ENCODE measurements around the gene NR3C2.

The NR3C2 gene

DNA sequence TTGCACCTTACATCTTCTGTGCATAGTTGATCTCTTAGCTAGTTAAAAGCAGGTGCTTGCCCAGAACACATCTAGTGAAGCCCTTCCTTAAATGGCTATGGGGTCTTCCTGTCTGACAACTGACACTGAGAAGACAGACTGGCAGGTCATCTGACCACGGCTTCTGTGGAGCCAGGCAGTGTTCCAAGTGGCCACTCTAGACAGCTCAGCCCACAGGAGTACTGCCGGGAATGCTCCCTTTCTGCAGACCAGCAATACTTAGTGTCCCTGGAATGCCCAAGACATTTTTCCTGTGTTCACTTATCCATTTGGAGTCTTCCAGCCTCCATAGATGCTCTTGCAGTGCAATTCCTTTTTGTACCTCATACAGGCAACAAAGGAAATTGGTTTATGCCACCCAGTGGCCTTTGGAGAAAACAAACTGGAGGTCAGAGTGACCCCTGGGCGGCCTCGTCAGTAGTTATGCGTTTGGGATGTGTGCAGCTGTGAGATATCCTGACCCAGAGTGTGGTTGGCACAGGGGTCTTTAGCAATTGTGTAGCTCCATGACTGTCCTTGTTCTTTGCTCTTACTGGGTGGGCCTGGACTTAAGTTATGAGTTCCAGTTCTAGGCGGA, 374.8 kb downstream of the NR3C2 start:
- DNase-seq: peak; percentile 46

- no peak for DNase-seq
These were observed 377.1 kb downstream of the NR3C2 start for GRCh38 chr4:148065075-148065474.

DNA sequence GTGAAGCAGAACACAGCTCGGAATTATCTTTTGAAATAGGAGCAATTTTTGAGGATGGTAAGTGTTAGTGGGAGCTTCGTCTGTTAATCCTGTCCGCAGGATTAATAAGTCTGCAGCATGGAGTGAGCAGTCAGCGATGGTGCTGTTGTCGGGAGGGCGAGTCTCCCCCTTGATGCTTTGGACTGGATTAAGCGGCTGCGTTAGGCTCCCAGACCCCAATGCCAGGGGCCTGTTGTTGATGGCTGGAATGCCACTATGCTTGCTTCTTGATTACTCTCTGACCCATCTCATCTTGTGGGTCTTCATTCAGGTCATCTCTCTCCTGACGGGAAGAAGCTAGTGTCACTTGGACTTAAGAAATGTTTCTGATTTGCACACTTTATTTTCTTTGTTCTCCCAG, 377.8 kb downstream of the NR3C2 start:
- peak; percentile 26 for DNase-seq

DNA sequence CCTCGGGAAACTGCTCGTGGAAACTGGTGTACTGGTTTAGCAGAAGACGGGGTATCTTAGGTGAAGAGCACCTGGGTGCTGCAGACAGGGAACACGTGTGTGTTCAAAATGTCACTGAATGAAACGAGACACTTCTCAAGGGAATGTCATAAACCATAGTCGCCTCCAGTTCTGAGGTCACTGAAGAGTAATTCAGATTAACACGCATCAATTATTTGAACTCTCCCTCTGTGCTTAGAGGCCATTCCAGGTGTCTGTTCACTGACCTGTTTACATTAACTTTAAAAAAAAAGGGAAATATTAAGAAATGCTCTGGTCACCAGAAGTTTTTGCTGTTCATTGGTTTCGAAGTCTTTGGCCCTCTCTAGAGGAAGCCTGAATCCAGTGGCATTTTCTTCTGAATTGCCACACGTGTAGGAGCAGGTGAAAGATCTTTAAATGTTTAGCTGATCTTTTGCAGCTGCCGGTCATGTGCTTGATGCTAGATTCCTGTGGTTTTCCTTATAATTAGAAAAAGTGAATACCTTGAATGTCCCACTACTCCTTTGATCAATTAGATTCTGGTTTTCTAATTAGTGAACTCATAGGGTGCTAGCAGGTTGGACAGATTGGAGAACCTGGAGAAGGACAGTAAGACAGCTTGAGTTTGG, 379.8 kb downstream of the NR3C2 start:
- DNase-seq: no peak

- no peak for DNase-seq
These were observed 380.4 kb downstream of the NR3C2 start for GRCh38 chr4:148061795-148062194.

DNA sequence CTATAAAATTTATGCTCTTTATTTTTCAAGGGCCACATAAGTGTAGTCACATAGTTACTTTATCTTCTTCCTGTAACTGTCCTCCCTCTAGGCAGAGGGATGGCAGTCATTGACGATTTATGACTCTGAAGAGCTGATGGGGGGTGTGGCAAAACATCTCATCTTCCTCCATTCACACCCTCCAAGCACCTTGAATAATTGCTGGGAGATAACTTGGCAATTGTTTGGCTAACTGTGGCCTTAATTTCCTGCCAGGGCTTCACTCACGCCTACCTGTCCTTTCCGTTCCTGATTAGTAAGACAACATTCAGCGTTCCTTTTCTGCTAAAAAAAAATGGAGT, 381.1 kb downstream of the NR3C2 start:
- DNase-seq: no peak

- DNase-seq: no peak
These were observed 381.7 kb downstream of the NR3C2 start for GRCh38 chr4:148060264-148061140.

- no peak for DNase-seq
These were observed 382.5 kb downstream of the NR3C2 start for GRCh38 chr4:148059617-148060180.

DNA sequence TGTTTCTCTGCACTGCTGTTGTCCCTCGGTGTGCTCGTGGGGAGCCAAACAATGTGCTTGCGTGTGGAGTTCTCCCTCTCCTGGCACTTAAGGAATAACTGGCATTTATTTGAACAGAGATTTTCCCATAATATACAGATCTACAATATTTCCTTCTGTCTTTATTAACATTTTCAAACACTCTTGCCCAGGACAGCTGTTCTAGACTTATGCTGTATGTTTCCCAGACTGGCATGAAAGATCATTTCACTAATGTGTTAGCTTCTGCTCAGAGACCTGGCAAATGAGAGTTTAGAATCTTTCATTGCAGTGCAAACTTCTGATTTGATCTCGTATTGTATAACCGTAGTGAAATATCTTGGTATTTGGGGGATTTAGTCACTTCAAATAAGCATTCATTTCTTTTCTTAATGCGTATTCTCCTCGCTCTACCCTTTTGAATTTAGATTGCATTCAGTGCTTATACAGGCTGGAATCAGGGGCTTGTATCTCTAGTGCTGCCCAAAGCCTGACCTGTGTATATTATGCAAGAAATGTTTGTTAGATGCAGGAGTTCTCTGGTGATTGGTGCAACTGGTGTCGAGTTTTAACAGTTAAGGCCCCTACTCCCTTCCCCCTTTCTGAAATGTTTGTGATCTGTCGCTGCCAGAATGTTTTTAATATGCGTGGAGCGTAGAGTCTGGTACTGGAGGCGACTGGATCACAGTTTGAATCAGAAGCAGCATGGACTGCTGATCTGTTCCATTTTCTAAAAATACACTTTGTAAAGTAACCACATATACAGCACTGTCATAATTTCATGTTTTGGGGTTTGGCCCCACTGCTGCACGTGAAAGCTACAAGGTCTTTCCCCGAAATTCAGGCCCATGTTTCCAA, 384.0 kb downstream of the NR3C2 start:
- no peak for DNase-seq

DNA sequence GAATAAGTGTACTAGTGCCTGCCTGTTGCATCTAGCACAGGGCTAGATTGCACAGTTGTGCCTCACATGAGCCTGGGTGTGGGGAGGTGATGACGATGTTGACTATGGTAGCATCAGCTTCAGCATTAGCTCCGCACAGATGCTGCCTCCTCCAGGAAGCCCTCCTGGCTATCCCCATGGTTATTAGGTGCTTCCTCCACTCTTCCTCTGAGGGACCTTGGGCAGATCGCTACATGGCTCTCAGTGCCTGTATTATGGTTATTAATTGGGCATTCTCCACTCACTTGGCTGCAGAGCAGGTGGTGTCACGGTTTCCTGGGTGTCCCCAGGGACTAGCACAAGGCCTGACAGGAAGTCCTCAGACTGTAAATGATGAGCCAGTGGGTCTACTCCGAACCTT, 384.7 kb downstream of the NR3C2 start:
- DNase-seq: no peak

GRCh38 chr4:148056879-148057278, 385.3 kb downstream of the NR3C2 start:
- peak; percentile 82 for DNase-seq

GRCh38 chr4:148055844-148056243, 386.4 kb downstream of the NR3C2 start:
- DNase-seq: no peak

DNA sequence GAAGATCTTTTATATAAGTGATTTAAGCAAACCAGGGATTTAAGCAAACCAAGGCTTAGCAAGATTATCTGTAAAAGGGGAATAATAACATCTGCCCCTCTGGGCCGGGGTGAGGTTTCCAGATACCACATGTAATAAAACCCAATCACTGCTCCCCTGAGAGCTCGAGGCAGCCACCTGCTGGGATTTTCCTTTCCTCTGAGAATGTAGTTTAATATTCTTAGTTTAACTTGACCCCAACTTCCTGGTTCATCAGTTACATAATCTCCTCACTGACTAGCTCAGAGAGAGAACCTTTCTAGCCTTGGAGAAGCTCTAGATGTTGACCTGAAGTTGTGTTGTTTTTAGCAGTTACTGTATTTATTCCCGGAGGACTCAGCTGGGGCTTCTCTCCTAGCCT, 387.9 kb downstream of the NR3C2 start:
- no peak for DNase-seq

GRCh38 chr4:148053298-148054003, 388.8 kb downstream of the NR3C2 start:
- no peak for DNase-seq

DNA sequence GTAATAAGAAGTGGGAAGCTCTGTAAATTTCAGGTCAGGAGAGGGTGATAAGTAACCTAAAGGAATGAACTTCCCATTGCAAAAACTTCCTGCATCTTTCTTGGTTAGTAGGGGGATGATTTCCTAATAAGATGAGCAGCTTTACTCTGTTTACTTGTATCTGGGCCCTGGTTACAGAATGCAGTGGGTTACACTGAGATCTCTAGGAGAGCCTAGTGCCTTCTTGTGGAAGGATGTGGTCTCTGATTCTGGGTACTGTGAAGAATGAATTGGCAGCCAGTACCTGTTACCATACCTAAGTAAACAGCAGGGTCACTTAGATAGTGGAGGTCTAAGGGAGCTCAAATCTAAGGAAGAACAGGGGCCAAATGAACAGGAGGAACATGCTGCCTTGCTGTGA, 389.8 kb downstream of the NR3C2 start:
- DNase-seq: no peak

DNA sequence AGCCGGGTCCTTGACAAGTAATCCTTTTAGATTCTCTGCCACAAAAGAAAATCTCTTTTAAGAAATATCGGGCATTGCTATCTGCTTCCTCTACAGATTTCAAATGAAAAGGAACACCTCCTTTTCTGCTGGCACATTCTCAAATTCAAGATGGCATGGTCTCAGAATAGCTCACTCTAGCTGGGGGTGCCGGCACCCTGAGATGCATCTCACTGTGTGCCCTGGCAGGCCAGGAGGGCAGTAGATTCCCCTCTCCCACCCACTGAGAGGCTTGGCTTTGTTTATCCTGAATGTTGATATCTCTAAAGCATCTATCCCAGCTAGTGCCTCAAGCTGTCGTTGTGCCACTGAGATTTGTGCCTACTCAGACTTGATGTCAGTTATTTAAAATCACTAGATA, 390.8 kb downstream of the NR3C2 start:
- DNase-seq: no peak

DNA sequence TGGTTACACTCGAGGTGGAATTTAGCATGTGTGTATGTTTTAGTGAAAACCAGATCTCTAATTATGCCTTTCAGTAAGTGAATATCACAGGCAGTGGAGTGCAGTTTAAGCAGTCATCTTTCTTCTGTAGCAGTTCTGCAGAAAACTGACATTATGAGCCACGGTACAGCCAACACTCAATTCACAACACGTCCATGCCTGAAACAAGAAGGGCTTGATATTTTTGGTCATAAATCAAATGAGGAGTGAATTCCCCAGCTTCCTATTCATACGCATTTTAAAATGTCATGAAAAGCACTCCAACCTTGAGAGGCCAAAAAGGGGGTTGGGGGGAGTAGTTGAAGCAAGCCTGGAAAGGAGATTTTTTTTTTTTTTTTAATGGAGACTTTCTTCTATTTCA, 393.6 kb downstream of the NR3C2 start:
- no peak for DNase-seq

GRCh38 chr4:148044912-148045352, 397.3 kb downstream of the NR3C2 start:
- DNase-seq: no peak

GRCh38 chr4:148044089-148044911, 397.9 kb downstream of the NR3C2 start:
- DNase-seq: no peak

GRCh38 chr4:148041606-148042329, 400.4 kb downstream of the NR3C2 start:
- DNase-seq: no peak

Measured in activated CD8-positive, alpha-beta memory T cell treated with anti-CD3 and anti-CD28 coated beads for 24 hours (primary cell).